GM18519 (cell line): ENCODE results near the gene MUC5B.

ENCODE experiments used
- ATAC-seq: cut with Tn5 transposase; IDR thresholded peaks from one replicate; pipeline ENCODE4 v1.9.1; 2021; ENCODE audit warnings: mild to moderate bottlenecking, moderate library complexity; ENCODE audit not compliant: unreplicated experiment, low FRiP score

Gene MUC5B

GRCh38 chr11:1293619-1294015 is 70.8 kb downstream of the MUC5B start:
- no peak for ATAC-seq

- no peak for ATAC-seq
Measured at GRCh38 chr11:1295086-1295485, 72.2 kb downstream of the MUC5B start.

- no peak for ATAC-seq
Measured at GRCh38 chr11:1295591-1295990, 72.7 kb downstream of the MUC5B start.

- ATAC-seq: no peak
Measured at GRCh38 chr11:1296287-1296686, 73.4 kb downstream of the MUC5B start.

GRCh38 chr11:1297011-1297575 is 74.2 kb downstream of the MUC5B start:
- no peak for ATAC-seq

GRCh38 chr11:1297576-1298473 is 75.0 kb downstream of the MUC5B start:
- no peak for ATAC-seq

GRCh38 chr11:1298695-1299492 is 76.0 kb downstream of the MUC5B start:
- no peak for ATAC-seq

- no peak for ATAC-seq
Measured at GRCh38 chr11:1299621-1300020, 76.8 kb downstream of the MUC5B start.

GRCh38 chr11:1300121-1300520 is 77.3 kb downstream of the MUC5B start:
- ATAC-seq: no peak

GRCh38 chr11:1300569-1301187 is 77.8 kb downstream of the MUC5B start:
- no peak for ATAC-seq

GRCh38 chr11:1301220-1302000 is 78.5 kb downstream of the MUC5B start:
- ATAC-seq: no peak

- no peak for ATAC-seq
Measured at GRCh38 chr11:1302041-1302460, 79.2 kb downstream of the MUC5B start.

GRCh38 chr11:1302461-1303125 is 79.7 kb downstream of the MUC5B start:
- ATAC-seq: no peak

GRCh38 chr11:1303126-1303821 is 80.4 kb downstream of the MUC5B start:
- ATAC-seq: no peak

- no peak for ATAC-seq
Measured at GRCh38 chr11:1303973-1304372, 81.1 kb downstream of the MUC5B start.

- ATAC-seq: no peak
Measured at GRCh38 chr11:1304380-1304779, 81.5 kb downstream of the MUC5B start.

- no peak for ATAC-seq
Measured at GRCh38 chr11:1305063-1305495, 82.2 kb downstream of the MUC5B start.

GRCh38 chr11:1305501-1306056 is 82.7 kb downstream of the MUC5B start:
- ATAC-seq: no peak
